Measurements from ENCODE around the gene MACROD2. TPM values are rescaled to one million over a fixed set of nuclear protein-coding genes. Genes with fewer than 3 reads are reported as not detected.

Gene MACROD2
- total RNA-seq, 6 experiments from 2014 or later, result 0.05 to 0.57 (median 0.11) TPM; not detected in 1

GRCh38 chr20:15342991-15343523 is 1347.7 kb downstream of the MACROD2 start:
- Mint-ChIP-seq H3K36me3 (ENCODE audit: low read depth) (no peaks in the 10 kb centered on the region; the same call in 1 of the 2 replicates), H3K9me3 (peaks cover 35% of the 10 kb centered on the region), H3K4me3 (no peak overlapping the region), H3K27me3 (ENCODE audit: insufficient read depth) (no peaks in the 10 kb centered on the region), H3K27ac (no peak overlapping the region), H3K4me1 (ENCODE audit: low read depth) (no peaks in the 10 kb centered on the region)
- no peak for DNase-seq
- TF ChIP-seq CTCF (IDR thresholded peaks at IDR 0.05), result no peak

- Mint-ChIP-seq H3K4me3 (no peak overlapping the region), H3K27me3 (ENCODE audit: insufficient read depth) (no peaks in the 10 kb centered on the region), H3K36me3 (ENCODE audit: low read depth) (no peaks in the 10 kb centered on the region), H3K4me1 (ENCODE audit: low read depth) (no peaks in the 10 kb centered on the region), H3K9me3 (peaks cover 43% of the 10 kb centered on the region), H3K27ac (no peak overlapping the region)
- no peak for DNase-seq
- no peak for TF ChIP-seq CTCF (IDR thresholded peaks at IDR 0.05)
Measured at GRCh38 chr20:15345287-15345686, 1350.0 kb downstream of the MACROD2 start.

GRCh38 chr20:15346657-15347280 is 1351.5 kb downstream of the MACROD2 start:
- no peaks in the 10 kb centered on the region for H3K27me3 Mint-ChIP-seq (ENCODE audit: insufficient read depth)
- no peak overlapping the region for H3K4me3 Mint-ChIP-seq
- no peak for DNase-seq
- no peaks in the 10 kb centered on the region for H3K36me3 Mint-ChIP-seq (ENCODE audit: low read depth)
- peaks cover 40% of the 10 kb centered on the region for H3K9me3 Mint-ChIP-seq
- no peak for TF ChIP-seq CTCF (IDR thresholded peaks at IDR 0.05)
- H3K4me1 Mint-ChIP-seq (ENCODE audit: low read depth), result no peaks in the 10 kb centered on the region
- no peak overlapping the region for H3K27ac Mint-ChIP-seq

GRCh38 chr20:15359056-15359455 is 1363.7 kb downstream of the MACROD2 start:
- no peak for TF ChIP-seq CTCF (IDR thresholded peaks at IDR 0.05)
- Mint-ChIP-seq H3K27me3 (ENCODE audit: insufficient read depth) (no peaks in the 10 kb centered on the region), H3K36me3 (ENCODE audit: low read depth) (no peaks in the 10 kb centered on the region), H3K4me1 (ENCODE audit: low read depth) (no peaks in the 10 kb centered on the region), H3K9me3 (peaks cover 32% of the 10 kb centered on the region), H3K27ac (no peak overlapping the region), H3K4me3 (no peak overlapping the region)
- no peak for DNase-seq

- H3K4me3 Mint-ChIP-seq, result no peak overlapping the region
- DNase-seq, result no peak
- no peak overlapping the region for H3K27ac Mint-ChIP-seq
- no peaks in the 10 kb centered on the region for H3K4me1 Mint-ChIP-seq (ENCODE audit: low read depth)
- no peaks in the 10 kb centered on the region for H3K36me3 Mint-ChIP-seq (ENCODE audit: low read depth)
- TF ChIP-seq CTCF (IDR thresholded peaks at IDR 0.05), result no peak
- H3K27me3 Mint-ChIP-seq (ENCODE audit: insufficient read depth), result no peaks in the 10 kb centered on the region
- peaks cover 33% of the 10 kb centered on the region for H3K9me3 Mint-ChIP-seq
Measured at GRCh38 chr20:15362849-15363248, 1367.5 kb downstream of the MACROD2 start.
